Breast epithelium (tissue), 4 donors: ENCODE results near the gene CNP. TPM values are rescaled to one million over a fixed set of nuclear protein-coding genes. Genes with fewer than 3 reads are reported as not detected.
A peak's percentile ranks its signal among the peaks of the same experiment; 100 is the strongest.

Experiments
- DNase-seq, 2 donors: peaks; one replicate each; pipeline ENCODE4 v3.0.0-alpha.2; 2019; ENCODE audit warnings: low spot score in 2 of 2
- H3K27ac ChIP-seq, 2 donors: fragments of 200-600 bp; sonication (generic) in 1 of 2; one replicate each; pipeline ENCODE4 v1.5.1; 2016 to 2019; ENCODE audit warnings: mild to moderate bottlenecking in 1 of 2
- H3K27me3 ChIP-seq, 2 donors: fragments of 200-600 bp; sonication (generic) in 1 of 2; one replicate each; pipeline versions ENCODE4 v1.5.1 to v1.6.0; 2017 to 2019; ENCODE audit warnings: control low read depth in 1 of 2, mild to moderate bottlenecking in 1 of 2
- H3K36me3 ChIP-seq: fragments of 200-600 bp; one replicate; pipeline ENCODE4 v1.5.1; 2019
- H3K4me1 ChIP-seq, 2 donors: fragments of 200-600 bp; sonication (generic); one replicate each; pipeline ENCODE4 v1.5.1; 2016 to 2019; ENCODE audit warnings: control low read depth in 1 of 2
- H3K4me3 ChIP-seq, 3 donors: fragments of 200-600 bp; sonication (generic); 1 replicate in 2 of 3; 2 replicates in 1 of 3; pipeline ENCODE4 v1.5.1; 2016 to 2019; ENCODE audit warnings: mild to moderate bottlenecking in 3 of 3, moderate library complexity in 2 of 3
- H3K9me3 ChIP-seq, 2 donors: fragments of 200-600 bp; sonication (generic) in 1 of 2; one replicate each; pipeline ENCODE4 v1.5.1; 2016 to 2019; ENCODE audit warnings: control low read depth in 1 of 2
- CTCF ChIP-seq, 3 donors: fragments of 450-650 bp; IDR thresholded peaks; one replicate each; pipeline ENCODE4 v1.5.1; 2016 to 2017; ENCODE audit warnings: antibody characterized with exemption in 3 of 3, mild to moderate bottlenecking in 3 of 3, moderate library complexity in 3 of 3
- POLR2A ChIP-seq: fragments of 450-650 bp; IDR thresholded peaks from one replicate; pipeline ENCODE4 v1.6.1; 2016; ENCODE audit warnings: antibody characterized with exemption, mild to moderate bottlenecking, moderate library complexity
- POLR2AphosphoS5 ChIP-seq, 3 donors: sonication (generic); formaldehyde crosslinking; IDR thresholded peaks; one replicate each; pipeline ENCODE4 v1.6.1; 2017; ENCODE audit warnings: antibody characterized with exemption in 3 of 3
- intact Hi-C: fragments of 100-400 bp; cut with DNase I; formaldehyde crosslinking; loops from one replicate; pipeline ENCODE4 v1.15.1; 2023; ENCODE audit warnings: low total_unique reads
- total RNA-seq, 3 donors: library from RNA; depleted of rRNA; stranded (reverse); fragments of >200 nt; gene quantifications; one replicate each; pipeline ENCODE4 v1.1.0, GENCODE V29; 2016

Gene CNP
- total RNA-seq, 3 donors from 2014 or later = 51.8 to 55.5 (median 53.7) TPM

GRCh38 chr17:41976142-41976768, 9.7 kb downstream of the CNP start:
- peaks cover 11 to 17% of the 10 kb centered on the region in 2 donors for H3K4me1 ChIP-seq
- H3K36me3 ChIP-seq = no peaks in the 10 kb centered on the region
- H3K4me3 ChIP-seq = peak overlapping the region in 1 of 3 donors; percentile 0
- DNase-seq = no peak
- intact Hi-C loops = no loop called here
- H3K27ac ChIP-seq = peak overlapping the region; percentile 64 to 66
- TF ChIP-seq POLR2AphosphoS5 (IDR thresholded peaks at IDR 0.05) (no peak), POLR2A (no peak), CTCF (IDR thresholded peaks at IDR 0.05) (no peak)
- no peaks in the 10 kb centered on the region for H3K27me3 ChIP-seq
- H3K9me3 ChIP-seq = no peaks in the 10 kb centered on the region

- no peak for TF ChIP-seq CTCF (IDR thresholded peaks at IDR 0.05)
- H3K4me1 ChIP-seq = peaks cover 5 to 6% of the 10 kb centered on the region in 2 donors
- intact Hi-C loops = no loop called here
Measured at GRCh38 chr17:41977991-41978390, 11.4 kb downstream of the CNP start.

GRCh38 chr17:41982026-41982760, 15.6 kb downstream of the CNP start:
- intact Hi-C loops = no loop called here
- H3K27ac ChIP-seq = no peak overlapping the region
- peaks cover 4% of the 10 kb centered on the region for H3K36me3 ChIP-seq

More at GRCh38 chr17:41977991-41978390, 11.4 kb downstream of the CNP start:
- Histone ChIP-seq H3K36me3 (no peaks in the 10 kb centered on the region), H3K4me3 (no peak overlapping the region), H3K9me3 (no peaks in the 10 kb centered on the region), H3K27ac (peak overlapping the region in 1 of 2 donors; percentile 43), H3K27me3 (no peaks in the 10 kb centered on the region)
- peak; percentile 46 to 69 for DNase-seq

GRCh38 chr17:41984454-41984853, 17.9 kb downstream of the CNP start:
- no peak for DNase-seq
- no peaks in the 10 kb centered on the region for H3K4me1 ChIP-seq
- no peaks in the 10 kb centered on the region for H3K9me3 ChIP-seq
- intact Hi-C loops = no loop called here
- TF ChIP-seq POLR2A (no peak), POLR2AphosphoS5 (IDR thresholded peaks at IDR 0.05) (no peak), CTCF (IDR thresholded peaks at IDR 0.05) (no peak)
- H3K4me3 ChIP-seq = no peak overlapping the region
- H3K27me3 ChIP-seq = no peaks in the 10 kb centered on the region
- H3K36me3 ChIP-seq = peaks cover 15% of the 10 kb centered on the region
- no peak overlapping the region for H3K27ac ChIP-seq

More at GRCh38 chr17:41982026-41982760, 15.6 kb downstream of the CNP start:
- H3K27me3 ChIP-seq = no peaks in the 10 kb centered on the region
- H3K4me3 ChIP-seq = no peak overlapping the region
- H3K9me3 ChIP-seq = no peaks in the 10 kb centered on the region
- no peak for DNase-seq
- TF ChIP-seq POLR2A (no peak), CTCF (IDR thresholded peaks at IDR 0.05) (no peak), POLR2AphosphoS5 (IDR thresholded peaks at IDR 0.05) (no peak)
- no peaks in the 10 kb centered on the region for H3K4me1 ChIP-seq

GRCh38 chr17:41985919-41986318, 19.3 kb downstream of the CNP start:
- intact Hi-C loops = no loop called here
- Histone ChIP-seq H3K4me3 (no peak overlapping the region), H3K27me3 (no peaks in the 10 kb centered on the region), H3K27ac (no peak overlapping the region), H3K4me1 (no peaks in the 10 kb centered on the region), H3K9me3 (no peaks in the 10 kb centered on the region), H3K36me3 (peaks cover 19% of the 10 kb centered on the region)
- TF ChIP-seq CTCF (IDR thresholded peaks at IDR 0.05) = no peak
- no peak for TF ChIP-seq POLR2AphosphoS5 (IDR thresholded peaks at IDR 0.05)
- TF ChIP-seq POLR2A = no peak
- no peak for DNase-seq
